WTC11 (cell line): Measurements from ENCODE around the gene C6orf136. TPM values are rescaled to one million over a fixed set of nuclear protein-coding genes. Genes with fewer than 3 reads are reported as not detected.

Experiments used
- ATAC-seq: fragments of 200-7000 bp; cut with Tn5 transposase; 2 replicates; pipeline ENCODE4 v1.10.0; 2021; ENCODE audit warnings: mild to moderate bottlenecking, moderate library complexity
- CTCF ChIA-PET: fragments of 300-600 bp; sonication (Branson Sonifier 250); formaldehyde crosslinking; loops from one replicate; lab custom pipeline; 2021; ENCODE audit warnings: antibody characterized with exemption; lab: Charles Lee
- POLR2A ChIA-PET: fragments of 350-600 bp; sonication (Branson Sonifier 250); formaldehyde crosslinking; loops from one replicate; lab custom pipeline; 2021; ENCODE audit warnings: antibody characterized with exemption; lab: Charles Lee
- DNase-seq: peaks from one replicate; pipeline ENCODE4 v3.0.0; 2021; ENCODE audit warnings: low spot score
- H3K27ac Mint-ChIP-seq: 2 replicates; pipeline ENCODE4 v1.8.0; 2021; ENCODE audit warnings: mixed read lengths
- H3K27me3 Mint-ChIP-seq: 2 replicates; pipeline ENCODE4 v1.8.0; 2021; ENCODE audit warnings: low read depth, mild to moderate bottlenecking, moderate library complexity, mixed read lengths
- H3K36me3 Mint-ChIP-seq: 2 replicates; pipeline ENCODE4 v1.8.0; 2021; ENCODE audit warnings: mixed read lengths
- H3K4me1 Mint-ChIP-seq: 2 replicates; pipeline ENCODE4 v1.8.0; 2022; ENCODE audit warnings: mixed read lengths
- H3K4me3 Mint-ChIP-seq: 2 replicates; pipeline ENCODE4 v1.8.0; 2021; ENCODE audit warnings: mild to moderate bottlenecking, moderate library complexity, mixed read lengths
- H3K9me3 Mint-ChIP-seq: 2 replicates; pipeline ENCODE4 v1.8.0; 2021; ENCODE audit warnings: mixed read lengths
- CREB1 ChIP-seq: sonication (generic); formaldehyde crosslinking; IDR thresholded peaks from 2 replicates; pipeline ENCODE4 v1.8.0; 2023; ENCODE audit warnings: mild to moderate bottlenecking, missing genetic modification reagents
- ETV6 ChIP-seq: sonication (generic); formaldehyde crosslinking; IDR thresholded peaks from 2 replicates; pipeline ENCODE4 v1.8.1; 2022; ENCODE audit warnings: mild to moderate bottlenecking, missing genetic modification reagents
- FOXK1 ChIP-seq: sonication (generic); formaldehyde crosslinking; IDR thresholded peaks from 2 replicates; pipeline ENCODE4 v1.8.0; 2022; ENCODE audit warnings: mild to moderate bottlenecking, moderate library complexity, missing genetic modification reagents
- JAZF1 ChIP-seq: fragments of 250-450 bp; sonication (Bioruptor Pico); IDR thresholded peaks from 2 replicates; pipeline ENCODE4 v1.9.0; 2021; ENCODE audit warnings: moderate library complexity, mild to moderate bottlenecking, inconsistent platforms
- MYBL2 ChIP-seq: sonication (generic); formaldehyde crosslinking; IDR thresholded peaks from 2 replicates; pipeline ENCODE4 v1.8.1; 2023; ENCODE audit warnings: mild to moderate bottlenecking, moderate library complexity, missing genetic modification reagents
- NFATC4 ChIP-seq: fragments of 250-450 bp; sonication (Bioruptor Pico); IDR thresholded peaks from 2 replicates; pipeline ENCODE4 v1.9.0; 2021; ENCODE audit warnings: mild to moderate bottlenecking
- NFE2L1 ChIP-seq: sonication (generic); formaldehyde crosslinking; IDR thresholded peaks from 2 replicates; pipeline ENCODE4 v1.8.1; 2023; ENCODE audit warnings: missing genetic modification reagents
- NR1H2 ChIP-seq: sonication (generic); formaldehyde crosslinking; IDR thresholded peaks from 2 replicates; pipeline ENCODE4 v1.9.0; 2021; ENCODE audit warnings: mild to moderate bottlenecking, moderate library complexity, missing genetic modification reagents
- RELA ChIP-seq: sonication (generic); formaldehyde crosslinking; IDR thresholded peaks from 2 replicates; pipeline ENCODE4 v1.8.1; 2022; ENCODE audit warnings: missing genetic modification reagents, mild to moderate bottlenecking, borderline replicate concordance
- SMAD3 ChIP-seq: sonication (generic); formaldehyde crosslinking; IDR thresholded peaks from 2 replicates; pipeline ENCODE4 v1.8.0; 2022; ENCODE audit warnings: missing genetic modification reagents, mild to moderate bottlenecking, borderline replicate concordance
- SOX15 ChIP-seq: fragments of 250-450 bp; sonication (Bioruptor Pico); IDR thresholded peaks from 2 replicates; pipeline ENCODE4 v1.9.0; 2021; ENCODE audit warnings: mild to moderate bottlenecking
- SP1 ChIP-seq: sonication (generic); formaldehyde crosslinking; conservative IDR thresholded peaks from 2 replicates; pipeline ENCODE4 v1.8.1; 2022; ENCODE audit warnings: missing genetic modification reagents
- TEAD1 ChIP-seq: sonication (generic); formaldehyde crosslinking; IDR thresholded peaks from 2 replicates; pipeline ENCODE4 v1.8.0; 2022; ENCODE audit warnings: mild to moderate bottlenecking, missing genetic modification reagents
- TEAD4 ChIP-seq: sonication (generic); formaldehyde crosslinking; IDR thresholded peaks from 2 replicates; pipeline ENCODE4 v1.8.0; 2022; ENCODE audit warnings: mild to moderate bottlenecking, missing genetic modification reagents
- ZNF232 ChIP-seq: sonication (generic); formaldehyde crosslinking; IDR thresholded peaks from 2 replicates; pipeline ENCODE4 v1.8.0; 2022; ENCODE audit warnings: mild to moderate bottlenecking, missing genetic modification reagents
- ZNF671 ChIP-seq: fragments of 250-450 bp; sonication (Bioruptor Pico); IDR thresholded peaks from 2 replicates; pipeline ENCODE4 v1.8.0; 2021; ENCODE audit warnings: mild to moderate bottlenecking
- total RNA-seq: library from RNA; stranded (reverse); gene quantifications from 3 replicates; pipeline ENCODE4 v1.2.3, GENCODE V29; 2021
- TF ChIP-seq, protein P1 (sequence below): fragments of 250-450 bp; sonication (Bioruptor Pico); IDR thresholded peaks from 2 replicates; pipeline ENCODE4 v1.8.0; 2021; ENCODE audit warnings: mild to moderate bottlenecking
- TF ChIP-seq, protein P2 (sequence below): sonication (generic); formaldehyde crosslinking; IDR thresholded peaks from 2 replicates; pipeline ENCODE4 v1.8.0; 2022; ENCODE audit warnings: missing genetic modification reagents
- TF ChIP-seq, protein P3 (sequence below): sonication (generic); formaldehyde crosslinking; IDR thresholded peaks from 2 replicates; pipeline ENCODE4 v1.8.0; 2022; ENCODE audit warnings: mild to moderate bottlenecking, missing genetic modification reagents
- TF ChIP-seq, protein P4 (sequence below): sonication (generic); formaldehyde crosslinking; IDR thresholded peaks from 2 replicates; pipeline ENCODE4 v1.8.0; 2022; ENCODE audit warnings: mild to moderate bottlenecking, missing genetic modification reagents
- TF ChIP-seq, protein P5 (sequence below): sonication (generic); formaldehyde crosslinking; IDR thresholded peaks from 2 replicates; pipeline ENCODE4 v1.8.1; 2022; ENCODE audit warnings: mild to moderate bottlenecking, missing genetic modification reagents, moderate library complexity, borderline replicate concordance
- TF ChIP-seq, protein P6 (sequence below): sonication (generic); formaldehyde crosslinking; IDR thresholded peaks from 2 replicates; pipeline ENCODE4 v1.8.1; 2023; ENCODE audit warnings: mild to moderate bottlenecking, missing genetic modification reagents, moderate library complexity
- TF ChIP-seq, protein P7 (sequence below): sonication (generic); formaldehyde crosslinking; IDR thresholded peaks from 2 replicates; pipeline ENCODE4 v1.8.0; 2023; ENCODE audit warnings: missing genetic modification reagents

The C6orf136 gene
- total RNA-seq, 1 experiment from 2014 or later = 26.5 TPM

DNA sequence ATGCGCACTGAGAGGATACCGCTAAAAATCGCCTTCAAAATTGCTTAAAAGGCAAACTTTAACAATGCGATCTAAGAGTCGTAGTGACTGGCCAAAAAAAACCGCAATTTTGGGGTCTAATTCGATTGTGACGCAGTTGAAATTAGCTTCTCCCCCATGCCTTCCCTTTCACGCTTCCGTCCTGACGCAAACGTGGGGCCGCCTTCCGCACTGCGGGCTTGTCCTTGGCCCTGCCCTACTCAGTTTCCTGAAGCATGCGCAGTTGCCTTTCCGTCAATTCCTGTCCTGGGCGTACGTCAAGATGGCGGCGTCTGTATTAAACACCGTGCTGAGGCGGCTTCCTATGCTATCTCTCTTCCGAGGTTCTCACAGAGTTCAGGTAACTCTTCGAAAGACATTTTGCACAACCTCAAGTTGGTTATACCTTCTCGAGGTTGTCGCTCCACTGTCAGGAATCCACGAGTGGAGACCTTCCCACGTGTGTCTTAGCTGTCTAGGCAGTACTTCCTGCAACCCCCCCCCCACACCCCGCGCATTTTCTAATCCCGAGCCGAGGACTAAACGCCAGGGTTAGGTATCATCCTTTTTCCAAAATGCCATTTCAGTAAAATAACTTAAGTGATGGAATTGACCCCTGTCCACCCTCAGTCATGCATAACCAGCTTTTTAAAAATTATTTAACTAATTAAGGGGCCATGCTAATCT lies 29.2 kb upstream of the C6orf136 start, which contains the start of gene MRPS18B (continued):
- peak; percentile 45; the same call in 1 of the 2 replicates for TF ChIP-seq FOXK1 (CRISPR knock-in tag)
- TF ChIP-seq, protein P1, sequence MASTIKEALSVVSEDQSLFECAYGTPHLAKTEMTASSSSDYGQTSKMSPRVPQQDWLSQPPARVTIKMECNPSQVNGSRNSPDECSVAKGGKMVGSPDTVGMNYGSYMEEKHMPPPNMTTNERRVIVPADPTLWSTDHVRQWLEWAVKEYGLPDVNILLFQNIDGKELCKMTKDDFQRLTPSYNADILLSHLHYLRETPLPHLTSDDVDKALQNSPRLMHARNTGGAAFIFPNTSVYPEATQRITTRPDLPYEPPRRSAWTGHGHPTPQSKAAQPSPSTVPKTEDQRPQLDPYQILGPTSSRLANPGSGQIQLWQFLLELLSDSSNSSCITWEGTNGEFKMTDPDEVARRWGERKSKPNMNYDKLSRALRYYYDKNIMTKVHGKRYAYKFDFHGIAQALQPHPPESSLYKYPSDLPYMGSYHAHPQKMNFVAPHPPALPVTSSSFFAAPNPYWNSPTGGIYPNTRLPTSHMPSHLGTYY = no peak
- TF ChIP-seq, protein P2, sequence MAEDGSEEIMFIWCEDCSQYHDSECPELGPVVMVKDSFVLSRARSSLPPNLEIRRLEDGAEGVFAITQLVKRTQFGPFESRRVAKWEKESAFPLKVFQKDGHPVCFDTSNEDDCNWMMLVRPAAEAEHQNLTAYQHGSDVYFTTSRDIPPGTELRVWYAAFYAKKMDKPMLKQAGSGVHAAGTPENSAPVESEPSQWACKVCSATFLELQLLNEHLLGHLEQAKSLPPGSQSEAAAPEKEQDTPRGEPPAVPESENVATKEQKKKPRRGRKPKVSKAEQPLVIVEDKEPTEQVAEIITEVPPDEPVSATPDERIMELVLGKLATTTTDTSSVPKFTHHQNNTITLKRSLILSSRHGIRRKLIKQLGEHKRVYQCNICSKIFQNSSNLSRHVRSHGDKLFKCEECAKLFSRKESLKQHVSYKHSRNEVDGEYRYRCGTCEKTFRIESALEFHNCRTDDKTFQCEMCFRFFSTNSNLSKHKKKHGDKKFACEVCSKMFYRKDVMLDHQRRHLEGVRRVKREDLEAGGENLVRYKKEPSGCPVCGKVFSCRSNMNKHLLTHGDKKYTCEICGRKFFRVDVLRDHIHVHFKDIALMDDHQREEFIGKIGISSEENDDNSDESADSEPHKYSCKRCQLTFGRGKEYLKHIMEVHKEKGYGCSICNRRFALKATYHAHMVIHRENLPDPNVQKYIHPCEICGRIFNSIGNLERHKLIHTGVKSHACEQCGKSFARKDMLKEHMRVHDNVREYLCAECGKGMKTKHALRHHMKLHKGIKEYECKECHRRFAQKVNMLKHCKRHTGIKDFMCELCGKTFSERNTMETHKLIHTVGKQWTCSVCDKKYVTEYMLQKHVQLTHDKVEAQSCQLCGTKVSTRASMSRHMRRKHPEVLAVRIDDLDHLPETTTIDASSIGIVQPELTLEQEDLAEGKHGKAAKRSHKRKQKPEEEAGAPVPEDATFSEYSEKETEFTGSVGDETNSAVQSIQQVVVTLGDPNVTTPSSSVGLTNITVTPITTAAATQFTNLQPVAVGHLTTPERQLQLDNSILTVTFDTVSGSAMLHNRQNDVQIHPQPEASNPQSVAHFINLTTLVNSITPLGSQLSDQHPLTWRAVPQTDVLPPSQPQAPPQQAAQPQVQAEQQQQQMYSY = no peak
- 0 out of 2 replicates have a peak, but pooled peaks have one; percentile 30 for TF ChIP-seq ZNF232 (CRISPR knock-in tag)
- no peak for TF ChIP-seq NR1H2 (CRISPR knock-in tag)
- TF ChIP-seq, protein P3, sequence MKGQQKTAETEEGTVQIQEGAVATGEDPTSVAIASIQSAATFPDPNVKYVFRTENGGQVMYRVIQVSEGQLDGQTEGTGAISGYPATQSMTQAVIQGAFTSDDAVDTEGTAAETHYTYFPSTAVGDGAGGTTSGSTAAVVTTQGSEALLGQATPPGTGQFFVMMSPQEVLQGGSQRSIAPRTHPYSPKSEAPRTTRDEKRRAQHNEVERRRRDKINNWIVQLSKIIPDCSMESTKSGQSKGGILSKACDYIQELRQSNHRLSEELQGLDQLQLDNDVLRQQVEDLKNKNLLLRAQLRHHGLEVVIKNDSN (CRISPR knock-in tag) = peak; percentile 10; the same call in 1 of the 2 replicates
- TF ChIP-seq RELA (CRISPR knock-in tag) = no peak
- peak; percentile 61; the same call in 1 of the 2 replicates for TF ChIP-seq SMAD3 (CRISPR knock-in tag)
- TF ChIP-seq, protein P4, sequence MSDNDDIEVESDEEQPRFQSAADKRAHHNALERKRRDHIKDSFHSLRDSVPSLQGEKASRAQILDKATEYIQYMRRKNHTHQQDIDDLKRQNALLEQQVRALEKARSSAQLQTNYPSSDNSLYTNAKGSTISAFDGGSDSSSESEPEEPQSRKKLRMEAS (CRISPR knock-in tag) = peak; percentile 95
- 0 out of 2 replicates have a peak, but pooled peaks have one; percentile 16 for TF ChIP-seq TEAD1 (CRISPR knock-in tag)

DNA sequence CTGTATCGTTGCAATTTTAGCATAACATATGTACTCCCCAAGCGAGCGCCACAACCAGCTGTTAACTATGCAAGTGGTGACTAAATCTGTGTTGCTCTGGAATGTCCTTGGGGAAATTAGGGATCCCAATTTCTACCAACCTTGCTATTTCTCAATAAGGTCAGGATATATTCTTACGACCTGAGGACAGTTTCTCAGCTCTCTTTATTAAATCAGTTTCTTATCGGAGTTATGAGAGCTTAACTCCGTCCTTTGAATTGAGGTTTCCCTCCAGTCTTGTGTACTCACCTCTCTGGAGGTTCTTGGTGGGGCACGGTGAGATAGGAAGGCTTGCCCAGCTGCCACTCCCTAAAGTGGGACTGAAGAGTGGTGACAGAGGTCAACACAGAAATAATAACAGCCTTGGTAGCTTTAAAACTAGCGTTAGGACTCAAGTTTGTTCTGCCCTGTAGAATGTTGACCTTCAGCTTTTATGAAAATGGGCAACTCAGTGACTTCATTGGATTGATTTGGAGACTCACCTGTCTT lies 28.6 kb upstream of the C6orf136 start:
- DNase-seq (no peak), ATAC-seq (no peak)
- no peaks in the 10 kb centered on the region for H3K9me3 Mint-ChIP-seq
- H3K27ac Mint-ChIP-seq = peak overlapping the region; percentile 93
- peaks cover 54% of the 10 kb centered on the region for H3K36me3 Mint-ChIP-seq
- H3K4me1 Mint-ChIP-seq = peaks cover 24% of the 10 kb centered on the region
- H3K4me3 Mint-ChIP-seq = peak overlapping the region; percentile 96
- ChIA-PET POLR2A (interaction anchor here (0.7 kb wide), 1 partner anchor 99 kb away, joined by 3 read pairs; the partner anchor contains the start of gene MDC1), CTCF (interaction anchor here (0.6 to 1.9 kb wide), 7 partner anchors 8 to 469 kb away, joined by 3 to 7 read pairs (median 4); partner anchors contain the start of genes ATAT1 and DHX16)
- no peaks in the 10 kb centered on the region; the same call in 1 of the 2 replicates for H3K27me3 Mint-ChIP-seq
- TF ChIP-seq, protein P5, sequence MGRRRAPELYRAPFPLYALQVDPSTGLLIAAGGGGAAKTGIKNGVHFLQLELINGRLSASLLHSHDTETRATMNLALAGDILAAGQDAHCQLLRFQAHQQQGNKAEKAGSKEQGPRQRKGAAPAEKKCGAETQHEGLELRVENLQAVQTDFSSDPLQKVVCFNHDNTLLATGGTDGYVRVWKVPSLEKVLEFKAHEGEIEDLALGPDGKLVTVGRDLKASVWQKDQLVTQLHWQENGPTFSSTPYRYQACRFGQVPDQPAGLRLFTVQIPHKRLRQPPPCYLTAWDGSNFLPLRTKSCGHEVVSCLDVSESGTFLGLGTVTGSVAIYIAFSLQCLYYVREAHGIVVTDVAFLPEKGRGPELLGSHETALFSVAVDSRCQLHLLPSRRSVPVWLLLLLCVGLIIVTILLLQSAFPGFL (CRISPR knock-in tag) = no peak
- TF ChIP-seq, protein P6, sequence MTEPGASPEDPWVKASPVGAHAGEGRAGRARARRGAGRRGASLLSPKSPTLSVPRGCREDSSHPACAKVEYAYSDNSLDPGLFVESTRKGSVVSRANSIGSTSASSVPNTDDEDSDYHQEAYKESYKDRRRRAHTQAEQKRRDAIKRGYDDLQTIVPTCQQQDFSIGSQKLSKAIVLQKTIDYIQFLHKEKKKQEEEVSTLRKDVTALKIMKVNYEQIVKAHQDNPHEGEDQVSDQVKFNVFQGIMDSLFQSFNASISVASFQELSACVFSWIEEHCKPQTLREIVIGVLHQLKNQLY (CRISPR knock-in tag) = no peak
- no peak for TF ChIP-seq ZNF671
- no peak for TF ChIP-seq MYBL2 (CRISPR knock-in tag)
- no peak for TF ChIP-seq SP1 (CRISPR knock-in tag)
- TF ChIP-seq, protein P7, sequence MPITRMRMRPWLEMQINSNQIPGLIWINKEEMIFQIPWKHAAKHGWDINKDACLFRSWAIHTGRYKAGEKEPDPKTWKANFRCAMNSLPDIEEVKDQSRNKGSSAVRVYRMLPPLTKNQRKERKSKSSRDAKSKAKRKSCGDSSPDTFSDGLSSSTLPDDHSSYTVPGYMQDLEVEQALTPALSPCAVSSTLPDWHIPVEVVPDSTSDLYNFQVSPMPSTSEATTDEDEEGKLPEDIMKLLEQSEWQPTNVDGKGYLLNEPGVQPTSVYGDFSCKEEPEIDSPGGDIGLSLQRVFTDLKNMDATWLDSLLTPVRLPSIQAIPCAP (CRISPR knock-in tag) = no peak
- no peak for TF ChIP-seq SOX15 (CRISPR knock-in tag)
- TF ChIP-seq NFATC4 = no peak
- no peak for TF ChIP-seq JAZF1 (CRISPR knock-in tag)
- no peak for TF ChIP-seq CREB1 (CRISPR knock-in tag)
- no peak for TF ChIP-seq ETV6
- TF ChIP-seq NFE2L1 (CRISPR knock-in tag) = no peak
- TF ChIP-seq TEAD4 (CRISPR knock-in tag) = no peak
- TF ChIP-seq, protein P2 = no peak
